A204.1 (cell line): ENCODE results near the gene FAF1.
"Not testable (repeated sequence)": the region's sequence is repeated elsewhere in the genome, so short reads cannot be mapped to it uniquely, and the experiment has no call there.

ENCODE experiments used
- FAIRE-seq: peaks from 2 replicates; lab custom pipeline; 2012; peaks lifted over from hg19 to GRCh38; lab: Jason Lieb, UNC

Gene FAF1

GRCh38 chr1:50959303-50959912, 659 bp downstream of the FAF1 start:
- FAIRE-seq = no peak

GRCh38 chr1:50955116-50955515, 5.0 kb downstream of the FAF1 start:
- FAIRE-seq = no peak

- not testable (repeated sequence) for FAIRE-seq
Measured at GRCh38 chr1:50952566-50952965, 7.5 kb downstream of the FAF1 start.

- no peak for FAIRE-seq
Measured at GRCh38 chr1:50950396-50950795, 9.7 kb downstream of the FAF1 start.

- no peak for FAIRE-seq
Measured at GRCh38 chr1:50949286-50949982, 10.6 kb downstream of the FAF1 start.

- no peak for FAIRE-seq
Measured at GRCh38 chr1:50942334-50942733, 17.7 kb downstream of the FAF1 start.

GRCh38 chr1:50940291-50940690, 19.8 kb downstream of the FAF1 start:
- no peak for FAIRE-seq

- no peak for FAIRE-seq
Measured at GRCh38 chr1:50936321-50936720, 23.7 kb downstream of the FAF1 start.

- not testable (repeated sequence) for FAIRE-seq
Measured at GRCh38 chr1:50935276-50935675, 24.8 kb downstream of the FAF1 start.

- no peak for FAIRE-seq
Measured at GRCh38 chr1:50934838-50935237, 25.2 kb downstream of the FAF1 start.

GRCh38 chr1:50933770-50934169, 26.3 kb downstream of the FAF1 start:
- not testable (repeated sequence) for FAIRE-seq

GRCh38 chr1:50932043-50932442, 28.0 kb downstream of the FAF1 start:
- FAIRE-seq = not testable (repeated sequence)

GRCh38 chr1:50930965-50931737, 28.9 kb downstream of the FAF1 start:
- FAIRE-seq = no peak

- no peak for FAIRE-seq
Measured at GRCh38 chr1:50930193-50930592, 29.9 kb downstream of the FAF1 start.

- peak; percentile 98 for FAIRE-seq
Measured at GRCh38 chr1:50929376-50929958, 30.6 kb downstream of the FAF1 start.

GRCh38 chr1:50923564-50923963, 36.5 kb downstream of the FAF1 start:
- no peak for FAIRE-seq

- no peak for FAIRE-seq
Measured at GRCh38 chr1:50921029-50921428, 39.0 kb downstream of the FAF1 start.

- no peak for FAIRE-seq
Measured at GRCh38 chr1:50920409-50920808, 39.7 kb downstream of the FAF1 start.

- FAIRE-seq = no peak
Measured at GRCh38 chr1:50917138-50918137, 42.6 kb downstream of the FAF1 start.

GRCh38 chr1:50915621-50916020, 44.4 kb downstream of the FAF1 start:
- no peak for FAIRE-seq

- no peak for FAIRE-seq
Measured at GRCh38 chr1:50913954-50914353, 46.1 kb downstream of the FAF1 start.

- not testable (repeated sequence) for FAIRE-seq
Measured at GRCh38 chr1:50910356-50910755, 49.7 kb downstream of the FAF1 start.
